HG03378 (cell line): ENCODE data around the gene ZCCHC3.
"Not testable (repeated sequence)": the region's sequence is repeated elsewhere in the genome, so short reads cannot be mapped to it uniquely, and the experiment has no call there.

Source experiments
- ATAC-seq: cut with Tn5 transposase; IDR thresholded peaks from one replicate; pipeline ENCODE4 v1.9.1; 2021; ENCODE audit warnings: mild to moderate bottlenecking, moderate library complexity; ENCODE audit not compliant: unreplicated experiment

Gene ZCCHC3

GRCh38 chr20:297098-297924, at the start of gene ZCCHC3:
Gene ZCCHC3 (plus strand): TSS chr20:297570. CDS start chr20:297587, 17 bp downstream.
- ATAC-seq: peak; percentile 54

GRCh38 chr20:251354-251753, 46.0 kb upstream of the ZCCHC3 start:
- no peak for ATAC-seq

DNA sequence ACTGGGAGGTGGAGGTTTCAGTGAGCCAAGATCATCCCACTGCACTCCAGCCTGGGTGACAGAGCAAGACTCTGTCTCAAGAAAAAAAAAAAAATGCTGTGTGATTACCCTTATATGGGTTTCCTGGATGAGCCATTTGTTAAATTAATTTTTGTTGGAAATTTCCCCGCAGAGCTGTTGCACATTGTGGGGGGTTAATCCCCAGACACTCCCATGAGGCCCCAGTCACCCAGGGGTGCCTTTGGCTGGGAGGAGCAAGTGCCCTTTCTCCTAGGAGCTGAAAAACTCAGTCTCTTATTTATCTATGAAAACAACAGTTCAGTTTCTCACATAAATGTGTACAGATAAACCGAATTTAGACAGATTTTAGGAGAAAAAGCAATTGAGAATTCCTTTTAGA, 44.6 kb upstream of the ZCCHC3 start:
- ATAC-seq: no peak

DNA sequence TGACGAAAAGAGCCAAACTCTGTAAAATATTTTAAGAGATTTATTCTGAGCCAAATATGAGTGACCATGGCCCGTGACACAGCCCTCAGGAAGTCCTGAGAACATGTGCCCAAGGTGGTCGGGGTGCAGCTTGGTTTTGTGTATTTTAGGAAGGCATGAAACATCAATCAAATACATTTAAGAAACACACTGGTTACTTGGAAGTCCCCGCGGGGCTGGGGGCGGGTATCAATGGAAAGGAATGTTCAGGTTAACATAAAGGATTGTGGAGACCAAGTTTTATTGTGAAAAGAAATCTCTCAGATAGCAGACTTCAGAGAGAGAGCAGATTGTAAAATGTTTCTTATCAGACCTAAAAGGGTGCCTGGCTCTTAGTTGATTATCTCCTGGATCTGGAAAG, 43.9 kb upstream of the ZCCHC3 start:
- ATAC-seq: not testable (repeated sequence)

DNA sequence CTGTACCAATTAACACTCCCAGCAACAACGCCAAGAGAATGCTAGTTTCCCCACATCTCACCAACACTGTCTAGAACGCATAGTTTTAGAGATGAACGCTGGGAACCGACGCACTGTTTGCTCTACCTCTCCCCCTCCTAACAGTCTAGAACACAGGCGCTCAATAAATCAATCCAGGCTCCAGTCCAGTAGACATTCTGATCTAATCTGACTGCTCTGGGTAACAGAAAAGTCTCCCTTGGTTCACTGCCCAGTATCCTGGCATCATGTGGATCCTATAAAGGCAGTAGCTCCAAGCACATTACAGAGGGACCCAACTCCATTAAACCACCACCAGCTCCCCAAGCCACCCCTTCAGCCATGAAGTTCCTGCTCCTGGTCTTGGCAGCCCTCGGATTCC, 40.0 kb upstream of the ZCCHC3 start, which contains the start of gene DEFB132:
TSS of gene DEFB132 (plus strand) at position 306 of the 400 bp plus-strand sequence. CDS start at position 361, 55 bp downstream.
- no peak for ATAC-seq

- no peak for ATAC-seq
Measured at GRCh38 chr20:258269-258858, 39.0 kb upstream of the ZCCHC3 start.

DNA sequence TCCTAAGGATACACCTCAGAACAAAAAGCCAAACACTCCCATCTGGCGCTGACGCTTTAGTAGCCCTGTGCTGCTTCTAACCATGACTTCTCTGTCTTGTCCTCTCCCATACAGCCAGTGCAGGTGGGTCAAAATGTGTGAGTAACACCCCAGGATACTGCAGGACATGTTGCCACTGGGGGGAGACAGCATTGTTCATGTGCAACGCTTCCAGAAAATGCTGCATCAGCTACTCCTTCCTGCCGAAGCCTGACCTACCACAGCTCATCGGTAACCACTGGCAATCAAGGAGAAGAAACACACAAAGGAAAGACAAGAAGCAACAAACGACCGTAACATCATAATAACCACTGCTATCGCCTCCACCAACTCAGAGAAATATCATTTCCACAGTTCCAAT, 38.4 kb upstream of the ZCCHC3 start:
- no peak for ATAC-seq

DNA sequence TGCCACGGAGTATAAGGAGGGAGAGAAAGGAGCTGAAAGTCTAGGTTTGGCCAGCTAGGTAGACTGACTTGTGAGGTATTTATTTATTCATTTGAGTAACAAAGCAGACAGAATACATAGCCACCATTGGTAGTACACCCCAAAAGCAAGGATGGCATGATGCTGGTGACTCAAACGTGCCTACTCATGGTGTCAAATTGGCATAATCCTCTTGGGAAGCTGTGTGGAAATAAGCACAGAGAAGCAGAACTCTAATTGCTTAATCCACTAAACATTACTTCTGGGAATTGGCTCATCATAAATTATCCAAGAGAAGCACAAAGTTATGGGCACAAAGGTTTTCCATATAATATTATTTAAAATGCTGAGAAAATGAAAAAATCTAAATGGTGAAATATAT, 37.4 kb upstream of the ZCCHC3 start:
- ATAC-seq: no peak

GRCh38 chr20:263701-264100, 33.7 kb upstream of the ZCCHC3 start:
- no peak for ATAC-seq

GRCh38 chr20:266596-267562, 30.5 kb upstream of the ZCCHC3 start:
- ATAC-seq: no peak

DNA sequence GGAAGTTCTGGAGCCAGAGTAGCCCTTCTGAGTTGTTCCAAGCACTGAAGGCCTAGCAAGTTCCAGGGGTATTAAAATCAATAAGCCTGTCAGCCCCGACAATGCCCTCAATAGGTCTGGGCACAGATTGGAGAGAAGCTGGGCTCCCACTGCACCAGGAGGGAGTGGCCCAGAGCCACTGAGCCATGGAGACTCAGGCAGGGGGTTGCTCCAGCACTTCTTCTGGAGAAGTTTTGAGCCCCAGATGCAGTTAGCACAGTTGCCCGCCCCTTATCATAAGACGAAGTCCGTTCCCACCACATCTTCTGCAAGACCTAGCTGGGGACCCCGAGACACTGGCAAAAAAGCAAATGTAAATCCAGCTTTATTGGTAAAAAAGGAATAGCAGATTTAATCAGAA, 26.9 kb upstream of the ZCCHC3 start:
- ATAC-seq: no peak

DNA sequence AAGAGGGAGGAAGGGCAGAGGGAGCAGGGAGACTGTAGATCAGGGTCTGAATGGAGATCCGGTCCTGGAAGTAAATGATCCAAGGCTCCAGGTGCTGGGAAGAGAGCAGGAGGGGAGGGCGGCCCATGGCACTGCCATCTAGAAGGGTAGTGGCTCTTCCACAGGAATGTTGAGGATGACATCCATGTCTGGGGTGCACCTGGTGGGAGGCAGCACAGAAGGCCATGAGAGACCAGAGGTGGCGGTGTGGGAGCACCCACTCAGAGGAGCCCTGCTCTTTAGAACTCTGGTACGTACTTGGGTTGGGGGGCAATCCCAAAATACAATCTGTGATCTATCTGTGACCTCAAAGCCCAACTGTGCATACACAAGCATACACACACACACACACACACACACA, 26.3 kb upstream of the ZCCHC3 start:
- no peak for ATAC-seq

- ATAC-seq: no peak
Measured at GRCh38 chr20:271528-271927, 25.8 kb upstream of the ZCCHC3 start.

DNA sequence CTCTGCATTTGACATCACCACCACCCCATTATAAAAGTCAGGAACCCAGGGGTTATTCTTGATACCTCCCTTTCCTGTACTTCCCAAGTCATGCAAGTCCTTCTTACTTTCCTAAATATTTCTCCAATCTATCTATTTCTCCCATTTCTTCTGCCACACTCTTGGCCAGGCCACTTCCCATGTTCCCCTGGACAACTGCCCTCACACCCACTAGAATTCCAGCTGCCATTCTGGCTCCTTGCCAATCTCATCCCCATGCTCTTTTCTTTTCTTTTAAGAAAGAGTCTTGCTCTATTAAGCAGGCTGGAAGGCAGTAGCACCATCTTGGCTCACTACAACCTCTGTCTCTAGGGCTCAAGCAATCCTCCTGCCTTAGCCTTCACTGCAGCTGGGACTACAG, 24.7 kb upstream of the ZCCHC3 start:
- ATAC-seq: no peak

- no peak for ATAC-seq
Measured at GRCh38 chr20:273884-274283, 23.5 kb upstream of the ZCCHC3 start.

GRCh38 chr20:275791-276190, 21.6 kb upstream of the ZCCHC3 start:
- no peak for ATAC-seq

DNA sequence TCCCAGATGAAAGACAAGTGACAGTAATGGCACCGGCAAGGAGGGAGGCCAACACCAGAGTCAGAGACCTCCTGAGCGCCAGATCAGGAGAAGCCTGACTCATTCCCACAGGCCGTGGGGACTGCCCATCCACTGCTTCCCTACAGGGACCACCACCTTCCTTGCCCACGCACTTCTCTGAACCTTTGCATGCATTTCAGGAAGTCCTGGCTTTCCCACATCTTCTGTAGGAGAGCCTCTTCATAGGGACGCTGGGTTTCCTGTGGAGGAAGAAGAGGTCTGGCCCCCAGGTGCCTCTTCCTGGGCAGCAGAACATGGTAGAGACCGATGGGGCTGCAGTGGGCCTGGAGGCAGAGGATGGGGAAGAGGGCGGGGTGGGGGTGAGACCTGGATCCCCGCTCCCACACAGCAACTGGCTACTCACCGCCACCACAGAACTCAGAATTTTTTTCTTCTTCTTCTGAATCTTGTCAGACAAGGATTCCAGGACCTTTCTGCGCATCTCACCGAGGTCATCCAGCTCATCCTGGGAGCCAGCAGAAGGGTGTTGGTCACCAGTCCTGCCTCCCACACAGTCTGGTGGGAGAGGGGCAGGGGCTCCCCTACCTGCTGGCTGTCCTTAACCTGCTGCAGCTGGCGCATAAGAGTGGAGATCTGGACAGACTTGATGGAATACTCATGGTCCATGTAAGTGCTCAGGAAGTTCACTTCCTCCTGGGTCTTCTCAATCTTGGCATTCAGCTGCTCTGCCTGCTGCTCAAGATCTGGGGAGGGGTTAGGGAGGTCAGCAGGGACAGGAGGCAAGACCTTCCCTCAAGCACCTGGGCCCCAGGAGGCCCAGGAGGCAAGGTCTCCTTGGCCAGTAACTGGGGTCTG, 20.5 kb upstream of the ZCCHC3 start:
- no peak for ATAC-seq

DNA sequence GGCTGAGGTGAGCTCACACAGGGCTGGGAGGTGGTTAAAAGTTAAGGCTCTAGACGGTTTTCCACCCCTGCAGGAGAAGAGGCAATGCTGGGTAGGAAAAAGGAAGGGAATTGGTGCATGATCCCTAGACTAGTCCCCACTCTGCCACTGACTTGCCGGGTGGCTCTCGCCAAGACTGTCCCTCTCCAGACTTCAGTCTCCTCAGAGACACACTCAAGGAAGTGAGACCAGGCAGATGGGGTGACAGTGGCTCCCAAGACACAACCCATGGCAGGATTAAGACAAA, 19.9 kb upstream of the ZCCHC3 start:
- no peak for ATAC-seq

GRCh38 chr20:278181-278580, 19.2 kb upstream of the ZCCHC3 start:
- ATAC-seq: no peak
